ENCODE data around the gene TCF23.
"Not testable (repeated sequence)": the region's sequence is repeated elsewhere in the genome, so short reads cannot be mapped to it uniquely, and the experiment has no call there.

Gene TCF23

GRCh38 chr2:27148801-27149439, at the start of gene TCF23:
TSS of gene TCF23 (plus strand) at chr2:27149004. CDS start at chr2:27149134, 130 bp downstream.
- Histone ChIP-seq H3K4me3 (ENCODE audit: low read length) (no peak within 1 kb of the TSS), H3K27ac (ENCODE audit: low read depth, low read length) (no peak within 1 kb of the TSS), H3K27me3 (ENCODE audit: control insufficient read depth, insufficient read depth, low read length) (no peaks in the 10 kb centered on the region), H3K4me1 (ENCODE audit: control insufficient read depth, insufficient read depth, low read length) (no peaks in the 10 kb centered on the region), H3K36me3 (ENCODE audit: control insufficient read depth, insufficient read depth, low read length) (no peaks in the 10 kb centered on the region), H3K9ac (ENCODE audit: low read length) (no peak within 1 kb of the TSS)

- H3K4me1 ChIP-seq (ENCODE audit: control insufficient read depth, insufficient read depth, low read length): peaks cover 7% of the 10 kb centered on the region
- no peaks in the 10 kb centered on the region for H3K27me3 ChIP-seq (ENCODE audit: control insufficient read depth, insufficient read depth, low read length)
- H3K27ac ChIP-seq (ENCODE audit: low read depth, low read length): no peak overlapping the region
- H3K9ac ChIP-seq (ENCODE audit: low read length): no peak overlapping the region
- H3K4me3 ChIP-seq (ENCODE audit: low read length): no peak overlapping the region
- no peaks in the 10 kb centered on the region for H3K36me3 ChIP-seq (ENCODE audit: control insufficient read depth, insufficient read depth, low read length)
Measured at GRCh38 chr2:27099334-27099955, 49.4 kb upstream of the TCF23 start.

- H3K27ac ChIP-seq (ENCODE audit: low read depth, low read length): no peak overlapping the region
- H3K4me3 ChIP-seq (ENCODE audit: low read length): no peak overlapping the region
- no peak overlapping the region for H3K9ac ChIP-seq (ENCODE audit: low read length)
- H3K27me3 ChIP-seq (ENCODE audit: control insufficient read depth, insufficient read depth, low read length): no peaks in the 10 kb centered on the region
- H3K4me1 ChIP-seq (ENCODE audit: control insufficient read depth, insufficient read depth, low read length): peaks cover 7% of the 10 kb centered on the region
- H3K36me3 ChIP-seq (ENCODE audit: control insufficient read depth, insufficient read depth, low read length): no peaks in the 10 kb centered on the region
Measured at GRCh38 chr2:27100036-27100435, 48.8 kb upstream of the TCF23 start.

- no peaks in the 10 kb centered on the region for H3K36me3 ChIP-seq (ENCODE audit: control insufficient read depth, insufficient read depth, low read length)
- no peak overlapping the region for H3K4me3 ChIP-seq (ENCODE audit: low read length)
- H3K4me1 ChIP-seq (ENCODE audit: control insufficient read depth, insufficient read depth, low read length): no peaks in the 10 kb centered on the region
Measured at GRCh38 chr2:27102329-27102728, 46.5 kb upstream of the TCF23 start.

GRCh38 chr2:27105981-27106380, 42.8 kb upstream of the TCF23 start:
- Histone ChIP-seq H3K27me3 (ENCODE audit: control insufficient read depth, insufficient read depth, low read length) (no peaks in the 10 kb centered on the region), H3K4me3 (ENCODE audit: low read length) (no peak overlapping the region), H3K9ac (ENCODE audit: low read length) (no peak overlapping the region), H3K27ac (ENCODE audit: low read depth, low read length) (no peak overlapping the region), H3K4me1 (ENCODE audit: control insufficient read depth, insufficient read depth, low read length) (no peaks in the 10 kb centered on the region), H3K36me3 (ENCODE audit: control insufficient read depth, insufficient read depth, low read length) (no peaks in the 10 kb centered on the region)

More at GRCh38 chr2:27102329-27102728, 46.5 kb upstream of the TCF23 start:
- no peaks in the 10 kb centered on the region for H3K27me3 ChIP-seq (ENCODE audit: control insufficient read depth, insufficient read depth, low read length)
- no peak overlapping the region for H3K9ac ChIP-seq (ENCODE audit: low read length)
- no peak overlapping the region for H3K27ac ChIP-seq (ENCODE audit: low read depth, low read length)

GRCh38 chr2:27108221-27108620, 40.6 kb upstream of the TCF23 start:
- H3K27me3 ChIP-seq (ENCODE audit: control insufficient read depth, insufficient read depth, low read length): no peaks in the 10 kb centered on the region
- H3K36me3 ChIP-seq (ENCODE audit: control insufficient read depth, insufficient read depth, low read length): no peaks in the 10 kb centered on the region
- no peak overlapping the region for H3K27ac ChIP-seq (ENCODE audit: low read depth, low read length)
- H3K4me1 ChIP-seq (ENCODE audit: control insufficient read depth, insufficient read depth, low read length): no peaks in the 10 kb centered on the region
- H3K4me3 ChIP-seq (ENCODE audit: low read length): no peak overlapping the region
- no peak overlapping the region for H3K9ac ChIP-seq (ENCODE audit: low read length)

- Histone ChIP-seq H3K9ac (ENCODE audit: low read length) (no peak overlapping the region), H3K36me3 (ENCODE audit: control insufficient read depth, insufficient read depth, low read length) (no peaks in the 10 kb centered on the region), H3K27me3 (ENCODE audit: control insufficient read depth, insufficient read depth, low read length) (no peaks in the 10 kb centered on the region), H3K27ac (ENCODE audit: low read depth, low read length) (no peak overlapping the region), H3K4me1 (ENCODE audit: control insufficient read depth, insufficient read depth, low read length) (no peaks in the 10 kb centered on the region), H3K4me3 (ENCODE audit: low read length) (no peak overlapping the region)
Measured at GRCh38 chr2:27109083-27109482, 39.7 kb upstream of the TCF23 start.

- H3K36me3 ChIP-seq (ENCODE audit: control insufficient read depth, insufficient read depth, low read length); H3K4me3 ChIP-seq (ENCODE audit: low read length); H3K9ac ChIP-seq (ENCODE audit: low read length); H3K27me3 ChIP-seq (ENCODE audit: control insufficient read depth, insufficient read depth, low read length); H3K4me1 ChIP-seq (ENCODE audit: control insufficient read depth, insufficient read depth, low read length); H3K27ac ChIP-seq (ENCODE audit: low read depth, low read length): not testable (repeated sequence)
Measured at GRCh38 chr2:27110603-27111352, 38.0 kb upstream of the TCF23 start.

- H3K9ac ChIP-seq (ENCODE audit: low read length); H3K36me3 ChIP-seq (ENCODE audit: control insufficient read depth, insufficient read depth, low read length); H3K4me3 ChIP-seq (ENCODE audit: low read length); H3K4me1 ChIP-seq (ENCODE audit: control insufficient read depth, insufficient read depth, low read length); H3K27me3 ChIP-seq (ENCODE audit: control insufficient read depth, insufficient read depth, low read length); H3K27ac ChIP-seq (ENCODE audit: low read depth, low read length): not testable (repeated sequence)
Measured at GRCh38 chr2:27111392-27112078, 37.3 kb upstream of the TCF23 start.

- H3K27ac ChIP-seq (ENCODE audit: low read depth, low read length): no peak overlapping the region
- H3K4me3 ChIP-seq (ENCODE audit: low read length): no peak overlapping the region
- H3K4me1 ChIP-seq (ENCODE audit: control insufficient read depth, insufficient read depth, low read length): no peaks in the 10 kb centered on the region
- H3K9ac ChIP-seq (ENCODE audit: low read length): no peak overlapping the region
- no peaks in the 10 kb centered on the region for H3K36me3 ChIP-seq (ENCODE audit: control insufficient read depth, insufficient read depth, low read length)
- H3K27me3 ChIP-seq (ENCODE audit: control insufficient read depth, insufficient read depth, low read length): peaks cover 7% of the 10 kb centered on the region
Measured at GRCh38 chr2:27115519-27115918, 33.3 kb upstream of the TCF23 start.

- Histone ChIP-seq H3K4me1 (ENCODE audit: control insufficient read depth, insufficient read depth, low read length) (no peaks in the 10 kb centered on the region), H3K27me3 (ENCODE audit: control insufficient read depth, insufficient read depth, low read length) (peaks cover 7% of the 10 kb centered on the region), H3K27ac (ENCODE audit: low read depth, low read length) (no peak overlapping the region), H3K9ac (ENCODE audit: low read length) (no peak overlapping the region), H3K4me3 (ENCODE audit: low read length) (peak overlapping the region; percentile 63), H3K36me3 (ENCODE audit: control insufficient read depth, insufficient read depth, low read length) (no peaks in the 10 kb centered on the region)
Measured at GRCh38 chr2:27117995-27118524, 30.7 kb upstream of the TCF23 start.

All from rectal smooth muscle tissue (tissue), 1 donor.